Body of pancreas (tissue), 4 donors: Measurements from ENCODE around the gene KCNQ5.

Experiments used
- POLR2A ChIP-seq, 3 donors: fragments of 450-650 bp; IDR thresholded peaks; one replicate each; pipeline ENCODE4 v1.6.1; 2016; ENCODE audit warnings: antibody characterized with exemption in 3 of 3, mild to moderate bottlenecking in 2 of 3
- TF ChIP-seq, protein P1 (sequence below), 7 experiments: fragments of 450-650 bp in 4 of 7; fragments of 200-600 bp in 3 of 7; sonication (generic) in 3 of 7; IDR thresholded peaks; one replicate each; pipeline ENCODE4 v1.5.1; 2016 to 2019; ENCODE audit warnings: antibody characterized with exemption in 7 of 7

DNA sequence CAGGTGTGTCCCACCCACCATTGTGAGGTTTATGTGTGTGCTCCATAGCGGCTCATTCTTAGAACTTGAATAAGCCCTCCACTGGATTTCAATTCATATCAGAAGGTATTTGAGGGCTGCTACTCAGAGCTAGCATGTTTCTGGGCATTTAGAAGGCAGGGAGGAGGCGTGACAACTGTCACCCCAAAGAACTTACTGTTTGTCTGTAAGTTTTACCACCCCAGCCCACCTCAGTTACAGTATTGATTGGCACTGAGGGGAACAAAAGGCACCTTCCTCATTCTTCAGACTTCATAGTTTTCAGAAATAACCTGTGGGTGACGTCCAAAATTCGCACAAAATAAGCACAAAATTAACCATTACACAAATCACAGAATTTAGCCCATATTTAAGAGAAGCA is 521.7 kb downstream of the KCNQ5 start:
- no peak for TF ChIP-seq POLR2A (IDR thresholded peaks at IDR 0.05)
- TF ChIP-seq, protein P1, sequence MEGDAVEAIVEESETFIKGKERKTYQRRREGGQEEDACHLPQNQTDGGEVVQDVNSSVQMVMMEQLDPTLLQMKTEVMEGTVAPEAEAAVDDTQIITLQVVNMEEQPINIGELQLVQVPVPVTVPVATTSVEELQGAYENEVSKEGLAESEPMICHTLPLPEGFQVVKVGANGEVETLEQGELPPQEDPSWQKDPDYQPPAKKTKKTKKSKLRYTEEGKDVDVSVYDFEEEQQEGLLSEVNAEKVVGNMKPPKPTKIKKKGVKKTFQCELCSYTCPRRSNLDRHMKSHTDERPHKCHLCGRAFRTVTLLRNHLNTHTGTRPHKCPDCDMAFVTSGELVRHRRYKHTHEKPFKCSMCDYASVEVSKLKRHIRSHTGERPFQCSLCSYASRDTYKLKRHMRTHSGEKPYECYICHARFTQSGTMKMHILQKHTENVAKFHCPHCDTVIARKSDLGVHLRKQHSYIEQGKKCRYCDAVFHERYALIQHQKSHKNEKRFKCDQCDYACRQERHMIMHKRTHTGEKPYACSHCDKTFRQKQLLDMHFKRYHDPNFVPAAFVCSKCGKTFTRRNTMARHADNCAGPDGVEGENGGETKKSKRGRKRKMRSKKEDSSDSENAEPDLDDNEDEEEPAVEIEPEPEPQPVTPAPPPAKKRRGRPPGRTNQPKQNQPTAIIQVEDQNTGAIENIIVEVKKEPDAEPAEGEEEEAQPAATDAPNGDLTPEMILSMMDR (IDR thresholded peaks at IDR 0.05) = no peak
